Measurements from ENCODE around the gene DLEC1.

The DLEC1 gene

GRCh38 chr3:38039899-38040261, 872 bp downstream of the DLEC1 start:
- no peak for TF ChIP-seq CTCF (conservative IDR thresholded peaks at IDR 0.05)
- H3K27ac ChIP-seq = no peak overlapping the region

GRCh38 chr3:38040401-38040800, 1.4 kb downstream of the DLEC1 start:
- TF ChIP-seq CTCF (conservative IDR thresholded peaks at IDR 0.05) = no peak

GRCh38 chr3:38043486-38043885, 4.5 kb downstream of the DLEC1 start:
- no peak for TF ChIP-seq CTCF (conservative IDR thresholded peaks at IDR 0.05)
- H3K27ac ChIP-seq = no peak overlapping the region

More at GRCh38 chr3:38040401-38040800, 1.4 kb downstream of the DLEC1 start:
- no peak overlapping the region for H3K27ac ChIP-seq

GRCh38 chr3:38046027-38046426, 7.0 kb downstream of the DLEC1 start:
- H3K27ac ChIP-seq = no peak overlapping the region
- TF ChIP-seq CTCF (conservative IDR thresholded peaks at IDR 0.05) = no peak

GRCh38 chr3:38046821-38047220, 7.8 kb downstream of the DLEC1 start:
- no peak overlapping the region for H3K27ac ChIP-seq
- no peak for TF ChIP-seq CTCF (conservative IDR thresholded peaks at IDR 0.05)

- TF ChIP-seq CTCF (conservative IDR thresholded peaks at IDR 0.05) = no peak
- H3K27ac ChIP-seq = no peak overlapping the region
These were observed 8.9 kb downstream of the DLEC1 start for GRCh38 chr3:38047896-38048295.

GRCh38 chr3:38049358-38050126, 10.5 kb downstream of the DLEC1 start:
- no peak overlapping the region for H3K27ac ChIP-seq
- no peak for TF ChIP-seq CTCF (conservative IDR thresholded peaks at IDR 0.05)

Measured in VCaP (cell line).